SK-N-SH (cell line): ENCODE measurements around the gene EIF3B. TPM values are rescaled to one million over a fixed set of nuclear protein-coding genes. Genes with fewer than 3 reads are reported as not detected.

Experiments used
- CTCF ChIA-PET: fragments of 300-600, 350-600 bp; formaldehyde crosslinking; extraction: SDS; loops from one replicate; lab custom pipeline; 2021; lab: Yijun Ruan, JAX
- POLR2A ChIA-PET: fragments of 350-600 bp; sonication (Branson Sonifier 250); formaldehyde crosslinking; extraction: SDS; loops from one replicate; lab custom pipeline; 2020; ENCODE audit warnings: antibody characterized with exemption, inconsistent platforms; lab: Yijun Ruan, JAX
- DNase-seq: peaks from one replicate; pipeline ENCODE4 v3.0.0; 2012
- H2AFZ ChIP-seq: fragments of 200-600 bp; sonication (generic); 2 replicates; pipeline ENCODE4 v1.8.1; 2016; ENCODE audit warnings: antibody characterized with exemption, mild to moderate bottlenecking, low read depth
- H3F3A ChIP-seq: fragments of 200-600 bp; sonication (generic); replicated peaks from 2 replicates; pipeline ENCODE3; 2016; ENCODE audit warnings: antibody characterized with exemption, mild to moderate bottlenecking; ENCODE audit not compliant: insufficient read depth
- H3K27ac ChIP-seq, 2 experiments: fragments of 200-500 bp in 1 of 2; fragments of 200-600 bp in 1 of 2; sonication (Bioruptor generic) in 1 of 2; sonication (generic), shearing (Covaris generic) in 1 of 2; 2 replicates each; pipeline versions ENCODE4 v1.5.1 to v1.6.1; 2014 to 2016; ENCODE audit warnings: low read depth in 2 of 2, inconsistent platforms in 1 of 2, low read length in 1 of 2, mild to moderate bottlenecking in 1 of 2, mixed read lengths in 1 of 2
- H3K27me3 ChIP-seq: fragments of 200-600 bp; sonication (generic), shearing (Covaris generic); 2 replicates; pipeline ENCODE4 v1.6.1; 2016; ENCODE audit warnings: mixed run types; ENCODE audit not compliant: insufficient read depth
- H3K36me3 ChIP-seq, 2 experiments: fragments of 200-500 bp in 1 of 2; fragments of 200-600 bp in 1 of 2; sonication (Bioruptor generic) in 1 of 2; sonication (generic) in 1 of 2; replicated peaks in 1 of 2; 2 replicates each; pipeline versions ENCODE3 to v1.5.1; 2014 to 2016; ENCODE audit warnings: low read length in 1 of 2, mild to moderate bottlenecking in 1 of 2; ENCODE audit not compliant: insufficient read depth in 2 of 2, control insufficient read depth in 1 of 2
- H3K4me1 ChIP-seq, 2 experiments: fragments of 200-500 bp in 1 of 2; fragments of 200-600 bp in 1 of 2; sonication (Bioruptor generic) in 1 of 2; sonication (generic), shearing (Covaris generic) in 1 of 2; 2 replicates each; pipeline versions ENCODE4 v1.5.1 to v1.6.1; 2014 to 2016; ENCODE audit warnings: low read depth in 1 of 2, low read length in 1 of 2, mixed run types in 1 of 2; ENCODE audit not compliant: insufficient read depth in 2 of 2, control insufficient read depth in 1 of 2
- H3K4me2 ChIP-seq: fragments of 200-600 bp; sonication (generic), shearing (Covaris generic); 2 replicates; pipeline ENCODE4 v1.6.1; 2017; ENCODE audit warnings: mixed run types
- H3K4me3 ChIP-seq, 2 experiments: fragments of 200-500 bp in 1 of 2; fragments of 200-600 bp in 1 of 2; sonication (Bioruptor generic) in 1 of 2; sonication (generic), shearing (Covaris generic) in 1 of 2; 2 replicates each; pipeline versions ENCODE4 v1.5.1 to v1.8.1; 2014 to 2016; ENCODE audit warnings: low read depth in 2 of 2, inconsistent platforms in 1 of 2, low read length in 1 of 2, mild to moderate bottlenecking in 1 of 2, mixed read lengths in 1 of 2, moderate library complexity in 1 of 2
- H3K79me2 ChIP-seq: fragments of 200-600 bp; sonication (generic); 2 replicates; pipeline ENCODE4 v1.8.1; 2017; ENCODE audit warnings: mild to moderate bottlenecking; ENCODE audit not compliant: insufficient read depth
- H3K9ac ChIP-seq: fragments of 200-600 bp; sonication (generic); 2 replicates; pipeline ENCODE4 v1.6.1; 2017; ENCODE audit warnings: mixed run types
- H3K9me2 ChIP-seq: fragments of 200-600 bp; sonication (generic); 2 replicates; pipeline ENCODE4 v1.6.1; 2017; ENCODE audit warnings: mixed run types
- H3K9me3 ChIP-seq: fragments of 200-600 bp; sonication (generic); 2 replicates; pipeline ENCODE4 v1.6.1; 2017; ENCODE audit warnings: mixed run types, mild to moderate bottlenecking, moderate library complexity
- H4K20me1 ChIP-seq: fragments of 200-600 bp; sonication (generic); 2 replicates; pipeline ENCODE4 v1.6.1; 2017; ENCODE audit warnings: mild to moderate bottlenecking, mixed run types; ENCODE audit not compliant: insufficient read depth
- RCOR1 ChIP-seq: fragments of 150-350 bp; IDR thresholded peaks from 2 replicates; pipeline ENCODE4 v1.6.1; 2017; ENCODE audit warnings: antibody characterized with exemption, low read length
- RFX5 ChIP-seq: IDR thresholded peaks from 2 replicates; pipeline ENCODE4 v1.6.1; 2012; ENCODE audit warnings: mild to moderate bottlenecking, improper control_type of control experiment, low read length
- USF1 ChIP-seq: IDR thresholded peaks from 2 replicates; pipeline ENCODE4 v1.4.0; 2012; ENCODE audit warnings: low read depth, borderline replicate concordance
- ZBTB33 ChIP-seq: IDR thresholded peaks from 2 replicates; pipeline ENCODE4 v1.4.0; 2012; ENCODE audit warnings: low read depth, borderline replicate concordance
- WGBS: methylation state at CpG from one replicate; pipeline ENCODE4 v1.1.6; 2017; ENCODE audit warnings: low lambda C conversion rate; 5-methylcytosine and 5-hydroxymethylcytosine counted together
- polyA plus RNA-seq, 3 experiments: library from polyadenylated mRNA; depleted of rRNA; stranded (reverse); fragments of >200 nt; gene quantifications; 2 replicates each; pipeline ENCODE4 v1.2.3, GENCODE V29; 2012
- TF ChIP-seq, protein P1 (sequence below): fragments of 150-350 bp; IDR thresholded peaks from 2 replicates; pipeline ENCODE4 v1.6.1; 2016; ENCODE audit warnings: mild to moderate bottlenecking, low read depth, low read length

EIF3B gene
- polyA plus RNA-seq, 1 of the 3 experiments (the other 2 are of a cell fraction) = 151 TPM

DNA sequence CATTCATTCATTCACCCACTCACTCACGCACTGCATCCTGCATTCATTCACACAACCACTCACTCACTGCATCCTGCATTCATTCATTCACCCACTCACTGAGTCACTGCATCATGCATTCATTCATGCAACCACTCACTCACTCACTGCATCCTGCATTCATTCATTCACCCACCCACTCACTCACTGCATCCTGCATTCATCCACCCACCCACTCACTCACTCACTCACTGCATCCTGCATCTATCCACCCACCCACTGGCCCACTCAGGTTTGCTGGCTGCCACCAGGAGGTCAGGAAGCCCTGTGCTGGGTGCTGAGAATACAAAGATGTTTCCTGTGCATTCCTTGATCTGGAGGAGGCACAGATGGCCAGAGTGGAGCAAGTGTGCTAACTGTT is 38.0 kb upstream of the EIF3B start (continued):
- TF ChIP-seq ZBTB33 = no peak
- no peak for TF ChIP-seq USF1

DNA sequence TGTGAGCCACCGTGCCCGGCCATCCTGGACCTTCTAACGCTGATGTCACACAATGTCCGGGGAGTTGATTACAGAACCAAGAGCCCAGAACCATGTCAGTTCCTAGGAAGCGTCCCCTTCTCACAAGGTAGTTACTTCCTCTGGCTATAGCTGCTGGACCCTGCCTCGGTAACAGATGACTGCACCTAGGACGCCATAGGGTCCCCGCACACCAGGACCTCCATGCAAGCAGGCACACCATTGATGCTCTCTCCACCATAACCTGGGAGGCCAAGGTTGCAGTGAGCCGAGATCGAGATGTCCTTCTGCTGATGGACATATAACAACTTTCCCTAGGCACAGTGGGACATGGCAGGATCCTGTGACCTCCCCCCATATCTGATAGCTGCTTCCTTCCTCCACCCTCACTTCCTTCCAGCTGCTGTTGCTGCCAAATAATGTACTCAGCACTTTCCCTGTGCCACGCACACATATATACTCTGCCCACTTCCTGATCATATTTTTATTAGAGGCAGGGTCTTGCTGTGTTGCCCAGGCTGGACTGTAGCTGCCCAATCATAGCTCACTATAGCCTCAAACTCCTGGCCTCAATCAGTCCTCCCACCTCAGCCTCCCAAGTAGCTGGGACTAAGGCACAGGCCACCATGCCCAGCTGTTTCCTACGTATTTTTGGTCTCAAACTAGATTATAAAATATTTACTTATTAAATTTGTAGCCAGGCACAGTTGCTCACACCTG is 36.9 kb upstream of the EIF3B start:
- Histone ChIP-seq H3K9me3 (no peaks in the 10 kb centered on the region), H3K4me2 (no peak overlapping the region), H2AFZ (no peak overlapping the region), H3K9ac (no peak overlapping the region), H3K27ac (no peak overlapping the region), H3K4me1 (peaks cover 0 to 3% of the 10 kb centered on the region in 2 experiments; a peak in 1 of 4 replicates), H3K79me2 (peaks cover 14% of the 10 kb centered on the region), H3K36me3 (no peaks in the 10 kb centered on the region), H3F3A (peaks cover 7% of the 10 kb centered on the region), H3K4me3 (no peak overlapping the region), H3K9me2 (no peaks in the 10 kb centered on the region), H3K27me3 (no peaks in the 10 kb centered on the region), H4K20me1 (no peaks in the 10 kb centered on the region)
- no peak for DNase-seq
- ChIA-PET CTCF (interaction anchor here (1.6 kb wide), 1 partner anchor 30 kb away, joined by 12 read pairs; no protein-coding TSS in a partner anchor), POLR2A (interaction anchor here (0.7 kb wide), 1 partner anchor 14 kb away, joined by 5 read pairs; no protein-coding TSS in a partner anchor)
- WGBS = 81% methylated on average over 12 of the region's 12 CpGs
- TF ChIP-seq RFX5 = 0 out of 2 replicates have a peak, but pooled peaks have one; percentile 14
- TF ChIP-seq, protein P1, sequence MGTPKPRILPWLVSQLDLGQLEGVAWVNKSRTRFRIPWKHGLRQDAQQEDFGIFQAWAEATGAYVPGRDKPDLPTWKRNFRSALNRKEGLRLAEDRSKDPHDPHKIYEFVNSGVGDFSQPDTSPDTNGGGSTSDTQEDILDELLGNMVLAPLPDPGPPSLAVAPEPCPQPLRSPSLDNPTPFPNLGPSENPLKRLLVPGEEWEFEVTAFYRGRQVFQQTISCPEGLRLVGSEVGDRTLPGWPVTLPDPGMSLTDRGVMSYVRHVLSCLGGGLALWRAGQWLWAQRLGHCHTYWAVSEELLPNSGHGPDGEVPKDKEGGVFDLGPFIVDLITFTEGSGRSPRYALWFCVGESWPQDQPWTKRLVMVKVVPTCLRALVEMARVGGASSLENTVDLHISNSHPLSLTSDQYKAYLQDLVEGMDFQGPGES = no peak

DNA sequence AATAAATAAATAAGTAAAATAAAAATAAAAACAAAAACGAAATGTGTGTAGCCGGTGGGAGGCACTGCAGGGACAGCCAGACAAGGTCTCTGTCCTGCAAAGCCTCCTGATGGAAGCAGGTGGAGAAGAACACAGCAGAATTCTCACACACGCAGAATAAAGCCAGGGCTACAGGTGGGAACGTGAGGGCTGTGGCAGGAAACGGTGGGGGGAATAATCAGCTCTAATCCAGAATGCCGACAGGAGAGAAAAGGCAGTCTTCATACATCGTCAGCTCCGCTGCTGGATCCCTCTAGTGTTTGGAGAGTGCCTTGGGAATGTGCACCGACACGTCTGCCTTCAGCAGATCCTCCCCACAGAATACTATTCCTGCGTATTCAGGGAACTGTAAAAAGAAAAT is 33.6 kb upstream of the EIF3B start:
- Histone ChIP-seq H3K4me3 (no peak overlapping the region; a peak in 1 of 4 replicates), H3K9me2 (no peaks in the 10 kb centered on the region), H3K9ac (no peak overlapping the region), H3K9me3 (no peaks in the 10 kb centered on the region), H3K27ac (no peak overlapping the region), H3K4me1 (no peaks in the 10 kb centered on the region), H4K20me1 (no peaks in the 10 kb centered on the region), H3K27me3 (no peaks in the 10 kb centered on the region), H2AFZ (no peak overlapping the region), H3K36me3 (no peaks in the 10 kb centered on the region), H3K4me2 (no peak overlapping the region)
- ChIA-PET CTCF (no interaction called here), POLR2A (interaction anchor here (0.7 kb wide), 1 partner anchor 181 kb away, joined by 4 read pairs; no protein-coding TSS in a partner anchor)
- 80% methylated on average over 11 of the region's 11 CpGs for WGBS
- DNase-seq = no peak
- no peak for TF ChIP-seq RCOR1
- TF ChIP-seq, all 33 proteins: peak for 0
- no peaks in the 10 kb centered on the region for H3K79me2 ChIP-seq
- H3F3A ChIP-seq = peaks cover 10% of the 10 kb centered on the region
